Astrocyte of the spinal cord (primary cell): ENCODE measurements around the gene PLRG1.

Experiments
- DNase-seq: peaks from one replicate; pipeline ENCODE4 v3.0.0; 2011; ENCODE audit warnings: low read depth, low spot score
- H3K4me3 ChIP-seq: 2 replicates; pipeline ENCODE4 v1.5.1; 2011; ENCODE audit warnings: low read depth, mild to moderate bottlenecking, low read length, moderate library complexity
- CTCF ChIP-seq: IDR thresholded peaks from 2 replicates; pipeline ENCODE4 v1.5.1; 2012; ENCODE audit warnings: low read depth, mild to moderate bottlenecking, low read length, inconsistent platforms
- in situ Hi-C: cut with HindIII; loops from 2 replicates; pipeline ENCODE4 v1.10.0; 2017; ENCODE audit warnings: low sequenced_read_pairs

PLRG1 gene

GRCh38 chr4:154590329-154591006 lies 40.3 kb upstream of the PLRG1 start, which contains the start of gene FGA:
TSS of gene FGA (minus strand) at chr4:154590742. CDS start at chr4:154590687, 55 bp downstream.
- no peak for TF ChIP-seq CTCF
- in situ Hi-C loops, result no loop called here
- DNase-seq, result no peak
- no peak within 1 kb of the TSS for H3K4me3 ChIP-seq

- in situ Hi-C loops, result no loop called here
These were observed 39.3 kb upstream of the PLRG1 start for GRCh38 chr4:154589296-154590197.

GRCh38 chr4:154588198-154588597 lies 38.0 kb upstream of the PLRG1 start:
- in situ Hi-C loops, result no loop called here
- no peak overlapping the region for H3K4me3 ChIP-seq
- DNase-seq, result no peak
- TF ChIP-seq CTCF, result no peak

More at GRCh38 chr4:154589296-154590197, 39.3 kb upstream of the PLRG1 start:
- no peak overlapping the region for H3K4me3 ChIP-seq
- TF ChIP-seq CTCF, result no peak
- DNase-seq, result no peak

- H3K4me3 ChIP-seq, result no peak overlapping the region
- DNase-seq, result no peak
- in situ Hi-C loops, result no loop called here
- TF ChIP-seq CTCF, result no peak
These were observed 36.3 kb upstream of the PLRG1 start for GRCh38 chr4:154586296-154587033.

- in situ Hi-C loops, result no loop called here
- TF ChIP-seq CTCF, result no peak
- DNase-seq, result no peak
- no peak overlapping the region for H3K4me3 ChIP-seq
These were observed 35.3 kb upstream of the PLRG1 start for GRCh38 chr4:154585369-154586018.

- no peak for TF ChIP-seq CTCF
- in situ Hi-C loops, result no loop called here
- no peak for DNase-seq
- no peak overlapping the region for H3K4me3 ChIP-seq
These were observed 34.1 kb upstream of the PLRG1 start for GRCh38 chr4:154584259-154584658.
